HTR-8/SVneo (cell line): ENCODE data around the gene IL5.
A peak's percentile ranks its signal among the peaks of the same experiment; 100 is the strongest.
"Not testable (repeated sequence)": the region's sequence is repeated elsewhere in the genome, so short reads cannot be mapped to it uniquely, and the experiment has no call there.

Experiments used
- DNase-seq: peaks from one replicate; pipeline ENCODE4 v3.0.0; 2011; ENCODE audit warnings: low spot score, mixed read lengths; ENCODE audit not compliant: insufficient read length
- FAIRE-seq: peaks from 2 replicates; lab custom pipeline; 2011; peaks lifted over from hg19 to GRCh38; lab: Jason Lieb, UNC

IL5 gene

GRCh38 chr5:132543472-132544201 is at the start of gene IL5:
Gene IL5, minus strand, starts transcription at chr5:132543522. Its CDS starts 44 bp downstream, at chr5:132543478.
- DNase-seq (no peak), FAIRE-seq (no peak)

DNA sequence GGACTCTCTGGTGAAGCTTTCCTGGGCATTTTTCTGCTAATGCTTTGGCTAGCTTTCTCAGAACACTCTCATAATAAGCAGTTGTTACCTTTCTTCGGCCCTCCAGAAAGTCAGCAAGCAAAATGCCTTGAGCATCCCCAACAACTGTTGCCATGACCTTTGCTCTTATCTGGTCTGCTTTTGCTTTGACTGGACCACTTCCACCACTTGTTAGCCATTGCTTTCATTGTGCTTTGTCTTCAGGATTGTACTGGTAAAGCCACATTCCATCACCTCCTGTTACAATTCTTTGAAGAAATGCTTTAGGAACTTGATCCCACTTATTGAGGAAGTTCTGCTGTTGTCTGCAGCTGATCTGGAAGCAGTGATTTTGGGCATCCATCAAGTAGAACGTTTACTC is 49.2 kb upstream of the IL5 start:
- FAIRE-seq (no peak), DNase-seq (no peak)

DNA sequence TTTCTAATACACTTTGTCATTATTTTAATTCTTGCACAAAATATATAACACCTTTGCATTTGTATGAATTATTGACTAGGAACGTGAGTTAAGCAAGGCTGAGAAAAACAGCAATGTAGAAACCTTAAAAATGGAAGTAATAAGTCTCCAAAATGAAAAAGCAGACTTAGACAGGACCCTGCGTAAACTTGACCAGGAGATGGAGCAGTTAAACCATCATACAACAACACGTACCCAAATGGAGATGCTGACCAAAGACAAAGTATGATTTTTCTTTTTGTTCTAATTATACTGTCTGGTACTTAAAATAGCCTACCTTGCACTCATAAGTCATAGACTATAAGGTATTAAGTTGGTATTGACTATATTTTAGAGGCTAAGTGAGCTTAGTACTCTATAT is 47.8 kb upstream of the IL5 start:
- FAIRE-seq (no peak), DNase-seq (peak; percentile 9)

DNA sequence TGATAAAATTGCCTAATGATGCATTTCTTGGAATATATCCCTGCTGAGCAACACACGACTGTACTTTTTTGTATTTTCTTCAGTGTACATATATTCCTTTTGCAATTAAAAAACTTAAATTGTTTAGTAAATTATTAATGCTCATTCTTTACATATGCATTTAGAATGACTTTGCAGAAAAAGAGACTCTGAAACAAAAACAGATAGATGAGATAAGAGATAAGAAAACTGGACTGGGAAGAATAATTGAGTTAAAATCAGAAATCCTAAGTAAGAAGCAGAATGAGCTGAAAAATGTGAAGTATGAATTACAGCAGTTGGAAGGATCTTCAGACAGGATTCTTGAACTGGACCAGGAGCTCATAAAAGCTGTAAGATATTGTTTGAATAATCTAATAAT is 46.1 kb upstream of the IL5 start:
- FAIRE-seq (no peak), DNase-seq (no peak)

- DNase-seq (no peak), FAIRE-seq (no peak)
Observed at GRCh38 chr5:132586063-132586462, 42.7 kb upstream of the IL5 start.

DNA sequence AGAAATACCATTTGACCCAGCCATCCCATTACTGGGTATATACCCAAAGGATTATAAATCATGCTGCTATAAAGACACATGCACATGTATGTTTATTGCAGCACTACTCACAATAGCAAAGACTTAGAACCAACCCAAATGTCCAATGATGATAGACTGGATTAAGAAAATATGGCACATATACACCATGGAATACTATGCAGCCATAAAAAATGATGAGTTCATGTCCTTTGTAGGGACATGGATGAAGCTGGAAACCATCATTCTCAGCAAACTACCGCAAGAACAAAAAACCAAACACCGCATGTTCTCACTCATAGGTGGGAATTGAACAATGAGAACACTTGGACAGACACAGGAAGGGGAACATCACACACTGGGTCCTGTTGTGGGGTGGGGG is 41.2 kb upstream of the IL5 start:
- FAIRE-seq, DNase-seq: not testable (repeated sequence)

DNA sequence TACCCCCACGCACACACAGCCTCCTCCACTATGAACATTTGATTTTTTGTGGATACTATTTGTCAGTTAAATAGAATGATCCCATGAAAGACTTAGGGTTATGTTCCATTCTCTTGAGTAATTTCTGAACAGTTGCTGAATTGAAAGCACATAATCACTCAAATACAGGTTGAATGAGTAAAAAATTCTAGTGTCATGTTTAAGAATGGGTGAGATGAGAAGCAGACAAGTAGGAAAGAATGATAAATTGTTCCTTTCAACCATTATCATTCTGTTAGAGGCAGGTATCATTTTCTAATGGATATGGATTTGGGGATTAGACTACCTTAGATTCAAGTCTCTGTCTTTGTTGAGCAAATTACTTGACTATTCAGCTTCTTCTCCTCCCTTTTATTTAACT is 32.8 kb upstream of the IL5 start:
- FAIRE-seq = no peak
- no peak for DNase-seq

GRCh38 chr5:132566657-132567056 is 23.3 kb upstream of the IL5 start:
- no peak for DNase-seq
- no peak for FAIRE-seq

DNA sequence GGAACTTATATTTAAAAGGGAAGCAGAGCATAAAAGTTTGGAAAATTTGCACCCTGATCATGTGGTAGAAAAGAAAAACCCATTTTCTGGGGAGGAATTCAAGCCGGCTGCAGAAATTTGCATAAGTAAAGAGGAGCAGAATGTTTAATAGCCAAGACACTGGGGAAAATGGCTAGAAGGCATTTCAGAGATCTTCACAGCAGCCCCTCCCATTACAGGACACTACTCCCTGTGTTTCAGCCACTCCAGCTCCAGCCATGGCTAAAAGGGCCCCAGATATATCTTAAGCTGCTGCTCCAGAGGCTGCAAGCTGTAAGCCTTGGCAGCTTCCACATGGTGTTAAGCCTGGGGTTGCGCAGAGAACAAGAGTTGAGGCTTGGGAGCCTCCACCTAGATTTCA is 21.2 kb upstream of the IL5 start:
- DNase-seq, FAIRE-seq: not testable (repeated sequence)

GRCh38 chr5:132561601-132562000 is 18.3 kb upstream of the IL5 start:
- FAIRE-seq (no peak), DNase-seq (no peak)

DNA sequence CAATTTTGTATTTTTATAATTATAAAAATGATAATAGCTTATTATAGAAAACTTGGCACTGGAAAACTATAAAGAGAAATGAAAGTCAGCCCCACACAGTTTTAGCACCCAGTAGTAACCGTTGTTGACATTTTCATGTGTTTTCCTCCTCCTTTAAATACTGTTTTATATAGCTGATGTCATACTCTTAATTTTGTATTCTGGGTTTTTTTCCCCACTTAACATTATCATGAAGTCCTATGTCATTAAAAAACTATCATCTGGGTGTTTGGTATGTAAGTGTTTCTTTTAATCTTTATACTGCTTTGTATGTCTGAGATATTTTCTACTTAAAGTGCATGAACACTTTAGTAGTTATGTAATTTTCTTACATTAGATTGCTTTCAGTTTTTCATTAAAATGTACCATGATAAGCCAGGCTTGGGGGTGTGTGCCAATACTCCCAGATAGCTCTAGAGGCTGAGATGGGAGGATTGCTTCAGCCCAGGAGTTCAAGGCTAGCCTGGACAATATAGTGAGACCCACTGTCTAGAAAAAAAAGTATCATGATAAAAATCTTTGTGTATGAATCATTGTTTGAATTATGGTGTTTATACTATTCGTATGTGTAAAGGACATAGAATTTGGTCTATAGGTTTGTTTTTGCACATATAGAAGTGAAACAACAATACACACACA is 16.2 kb upstream of the IL5 start:
- FAIRE-seq = no peak
- no peak for DNase-seq

DNA sequence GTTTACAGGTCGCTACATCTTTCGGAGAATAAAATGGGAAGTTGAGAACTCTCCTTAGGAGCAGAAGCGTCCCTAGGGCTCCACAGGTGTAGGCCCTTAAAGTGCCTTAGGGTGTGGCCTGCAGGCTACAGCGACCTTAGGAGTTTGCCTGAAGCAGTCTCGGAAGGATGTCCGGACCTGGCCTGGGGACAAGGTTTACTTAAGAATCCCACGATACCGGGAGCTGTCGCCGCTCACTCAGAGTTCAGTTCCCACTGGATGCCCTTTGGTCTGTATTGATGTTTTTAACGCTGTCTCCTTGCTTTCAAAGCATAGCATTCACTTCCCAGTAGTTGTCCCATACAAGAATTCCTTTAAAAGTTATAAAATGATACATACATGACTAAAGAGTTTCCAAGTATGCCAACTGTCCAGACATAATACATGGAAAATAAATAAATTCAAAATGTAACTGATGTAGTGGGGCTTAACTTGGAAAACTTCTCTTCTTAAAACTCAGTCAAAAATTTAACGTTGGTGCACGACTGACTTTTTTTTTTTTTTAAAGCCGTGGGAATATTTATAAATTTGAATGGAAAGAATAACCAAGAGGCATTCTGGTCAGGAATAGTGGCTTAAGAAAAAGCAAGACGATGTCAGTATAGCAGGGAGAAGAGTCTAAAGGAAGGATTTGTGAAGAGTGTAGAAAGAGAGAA is 14.3 kb upstream of the IL5 start:
- DNase-seq = peak; percentile 20
- FAIRE-seq = no peak

DNA sequence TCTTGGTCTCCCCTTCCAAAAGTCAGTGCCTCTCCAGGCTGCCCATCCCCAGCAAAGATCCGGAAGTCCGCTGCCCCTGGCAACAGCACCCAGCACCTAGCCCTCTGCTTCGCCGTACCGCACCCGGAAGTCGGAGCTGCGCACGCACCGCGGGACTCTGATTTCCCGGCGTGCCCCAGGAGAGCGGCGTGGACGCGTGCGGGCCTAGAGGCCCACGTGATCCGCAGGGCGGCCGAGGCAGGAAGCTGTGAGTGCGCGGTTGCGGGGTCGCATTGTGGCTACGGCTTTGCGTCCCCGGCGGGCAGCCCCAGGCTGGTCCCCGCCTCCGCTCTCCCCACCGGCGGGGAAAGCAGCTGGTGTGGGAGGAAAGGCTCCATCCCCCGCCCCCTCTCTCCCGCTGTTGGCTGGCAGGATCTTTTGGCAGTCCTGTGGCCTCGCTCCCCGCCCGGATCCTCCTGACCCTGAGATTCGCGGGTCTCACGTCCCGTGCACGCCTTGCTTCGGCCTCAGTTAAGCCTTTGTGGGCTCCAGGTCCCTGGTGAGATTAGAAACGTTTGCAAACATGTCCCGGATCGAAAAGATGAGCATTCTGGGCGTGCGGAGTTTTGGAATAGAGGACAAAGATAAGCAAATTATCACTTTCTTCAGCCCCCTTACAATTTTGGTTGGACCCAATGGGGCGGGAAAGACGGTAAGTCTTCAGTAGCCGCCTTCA is 13.6 kb upstream of the IL5 start, which contains the start of gene RAD50:
RAD50 (plus strand) TSS at position 215 of the 715 bp plus-strand sequence; CDS start at position 563, 348 bp downstream.
- FAIRE-seq (peak; percentile 57), DNase-seq (peak; percentile 79)

GRCh38 chr5:132556153-132556762 is 12.9 kb upstream of the IL5 start:
- DNase-seq (no peak), FAIRE-seq (no peak)

- FAIRE-seq = no peak
- no peak for DNase-seq
Observed at GRCh38 chr5:132549576-132549975, 6.3 kb upstream of the IL5 start.

- DNase-seq, FAIRE-seq: not testable (repeated sequence)
Observed at GRCh38 chr5:132548834-132549233, 5.5 kb upstream of the IL5 start.

GRCh38 chr5:132547269-132547668 is 3.9 kb upstream of the IL5 start:
- DNase-seq (no peak), FAIRE-seq (no peak)

- DNase-seq (no peak), FAIRE-seq (no peak)
Observed at GRCh38 chr5:132546108-132546507, 2.8 kb upstream of the IL5 start.

DNA sequence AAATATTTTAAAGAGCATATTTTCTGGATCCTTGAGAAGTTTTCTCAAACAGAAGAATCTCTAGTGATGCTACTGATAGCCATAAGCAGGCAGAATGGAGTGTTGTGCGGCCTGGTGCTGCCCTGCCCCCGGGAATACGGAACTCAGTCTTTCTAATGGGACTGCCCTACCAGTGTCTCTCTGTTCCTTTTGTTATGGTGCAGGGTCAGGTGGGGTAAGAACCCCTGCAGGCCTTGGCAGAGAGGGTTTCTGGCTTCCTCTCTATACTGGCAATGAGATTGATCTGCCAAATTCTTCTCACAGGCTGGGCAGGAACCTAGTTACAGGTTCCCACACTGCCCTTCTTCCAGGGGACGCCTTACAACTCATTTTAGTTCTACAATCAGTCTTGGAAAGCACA is 2.6 kb downstream of the IL5 start:
- FAIRE-seq = no peak

GRCh38 chr5:132540149-132540548 is 3.2 kb downstream of the IL5 start:
- DNase-seq (no peak), FAIRE-seq (no peak)

More for the DNA sequence above, 2.6 kb downstream of the IL5 start:
- no peak for DNase-seq
